AG10803 (cell line): ENCODE results near the gene AMOTL1.

Experiments used
- DNase-seq: peaks from one replicate; pipeline ENCODE4 v3.0.0; 2010; ENCODE audit warnings: low read depth
- H3K4me3 ChIP-seq: 2 replicates; pipeline ENCODE4 v1.5.1; 2011; ENCODE audit warnings: mild to moderate bottlenecking, low read length, control low read depth
- TF ChIP-seq, protein P1 (sequence below): conservative IDR thresholded peaks from 2 replicates; pipeline ENCODE4 v1.5.1; 2011; ENCODE audit warnings: mild to moderate bottlenecking, low read length, control low read depth, inconsistent platforms

The AMOTL1 gene

DNA sequence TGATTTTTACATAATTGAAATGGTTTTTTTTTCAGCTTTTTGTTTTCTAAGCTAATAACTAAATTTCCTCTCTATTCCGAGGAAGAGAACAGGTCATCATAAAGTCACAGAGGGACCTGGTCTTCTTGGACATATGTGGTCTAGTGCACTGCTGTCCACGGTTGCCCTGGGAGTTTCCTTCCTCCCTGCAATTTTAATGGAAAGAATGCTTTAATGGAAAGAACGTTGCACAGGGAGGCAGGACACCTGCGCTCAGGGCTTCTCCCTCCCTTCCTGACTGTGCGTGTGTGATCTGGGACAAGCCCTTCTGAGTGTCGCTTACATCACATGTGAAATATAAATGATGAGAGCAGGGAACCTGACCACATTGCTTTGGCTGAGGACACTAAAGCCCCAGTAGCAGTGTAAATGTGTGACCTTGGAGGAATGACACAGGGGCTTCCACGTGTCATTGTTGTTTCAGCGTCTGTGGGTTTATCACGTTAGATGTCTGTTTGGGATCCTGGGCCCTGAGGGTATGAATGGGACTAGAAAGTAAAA lies 93.2 kb downstream of the AMOTL1 start:
- TF ChIP-seq, protein P1, sequence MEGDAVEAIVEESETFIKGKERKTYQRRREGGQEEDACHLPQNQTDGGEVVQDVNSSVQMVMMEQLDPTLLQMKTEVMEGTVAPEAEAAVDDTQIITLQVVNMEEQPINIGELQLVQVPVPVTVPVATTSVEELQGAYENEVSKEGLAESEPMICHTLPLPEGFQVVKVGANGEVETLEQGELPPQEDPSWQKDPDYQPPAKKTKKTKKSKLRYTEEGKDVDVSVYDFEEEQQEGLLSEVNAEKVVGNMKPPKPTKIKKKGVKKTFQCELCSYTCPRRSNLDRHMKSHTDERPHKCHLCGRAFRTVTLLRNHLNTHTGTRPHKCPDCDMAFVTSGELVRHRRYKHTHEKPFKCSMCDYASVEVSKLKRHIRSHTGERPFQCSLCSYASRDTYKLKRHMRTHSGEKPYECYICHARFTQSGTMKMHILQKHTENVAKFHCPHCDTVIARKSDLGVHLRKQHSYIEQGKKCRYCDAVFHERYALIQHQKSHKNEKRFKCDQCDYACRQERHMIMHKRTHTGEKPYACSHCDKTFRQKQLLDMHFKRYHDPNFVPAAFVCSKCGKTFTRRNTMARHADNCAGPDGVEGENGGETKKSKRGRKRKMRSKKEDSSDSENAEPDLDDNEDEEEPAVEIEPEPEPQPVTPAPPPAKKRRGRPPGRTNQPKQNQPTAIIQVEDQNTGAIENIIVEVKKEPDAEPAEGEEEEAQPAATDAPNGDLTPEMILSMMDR, result no peak
- H3K4me3 ChIP-seq, result no peak overlapping the region
- DNase-seq, result no peak

DNA sequence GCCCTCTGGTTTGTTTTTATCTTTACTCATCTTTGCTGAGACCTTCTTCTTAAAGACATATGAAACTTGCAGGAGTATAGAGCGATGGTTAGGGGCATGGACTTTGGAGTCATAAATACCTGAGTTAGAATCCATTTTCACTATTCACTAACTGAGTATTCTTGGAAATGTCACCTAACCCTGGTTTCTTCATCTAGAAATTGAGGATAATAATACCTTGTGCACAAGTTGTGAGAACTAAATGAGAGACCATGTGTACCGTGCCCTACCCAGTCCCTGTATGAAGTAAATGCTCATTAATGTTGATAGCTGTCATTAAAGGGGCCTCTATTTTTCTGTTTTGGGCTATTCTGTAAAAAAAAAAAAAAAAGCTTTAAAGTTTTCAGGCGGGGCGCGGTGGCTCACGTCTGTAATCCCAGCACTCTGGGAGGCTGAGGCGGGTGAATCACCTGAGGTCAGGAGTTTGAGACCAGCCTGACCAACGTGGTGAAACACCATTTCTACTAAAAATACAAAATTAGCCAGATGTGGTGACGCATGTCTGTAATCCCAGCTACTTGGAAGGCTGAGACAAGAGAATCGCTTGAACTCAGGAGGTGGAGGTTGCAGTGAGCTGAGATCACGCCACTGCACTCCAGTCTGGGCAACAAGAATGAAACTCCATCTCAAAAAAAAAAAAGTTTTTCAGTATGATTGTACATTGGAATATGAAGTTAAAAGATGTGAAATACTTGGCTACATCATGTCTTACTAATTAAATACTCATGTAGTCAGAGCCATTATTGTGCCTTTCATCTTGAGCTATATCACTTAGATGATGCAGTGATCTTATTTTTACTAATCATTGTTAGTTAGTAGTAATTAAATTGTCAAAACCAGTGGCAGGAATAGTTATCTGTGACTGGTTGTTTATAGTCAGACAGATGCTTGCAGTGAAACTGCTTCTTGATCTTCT lies 95.0 kb downstream of the AMOTL1 start:
- DNase-seq, result peak; percentile 86
- TF ChIP-seq, protein P1, result no peak
- H3K4me3 ChIP-seq, result no peak overlapping the region

DNA sequence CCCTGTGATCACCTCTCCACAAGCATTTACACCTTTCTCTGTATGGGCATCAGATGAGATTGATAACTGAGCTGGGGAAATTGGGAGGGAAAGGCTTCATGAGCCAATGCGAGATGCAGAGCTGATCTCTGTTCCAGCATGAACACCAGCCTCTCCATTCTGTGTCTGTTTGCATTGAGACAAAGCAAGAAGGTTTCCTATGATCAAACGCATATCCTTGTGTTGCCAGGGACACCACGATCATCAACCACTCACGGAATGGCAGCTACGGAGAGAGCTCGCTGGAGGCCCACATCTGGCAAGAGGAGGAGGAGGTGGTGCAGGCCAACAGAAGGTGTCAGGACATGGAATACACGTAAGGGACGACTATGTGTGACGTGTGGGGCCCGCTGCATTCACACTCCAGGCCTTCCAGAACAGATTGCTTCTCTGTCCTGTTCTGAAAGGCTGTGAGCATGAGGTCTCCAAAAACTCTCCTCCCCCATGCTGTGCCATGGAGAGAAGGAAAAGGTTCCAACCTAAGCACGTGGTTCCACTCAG lies 96.4 kb downstream of the AMOTL1 start:
- no peak for DNase-seq
- TF ChIP-seq, protein P1, result no peak
- H3K4me3 ChIP-seq, result no peak overlapping the region

DNA sequence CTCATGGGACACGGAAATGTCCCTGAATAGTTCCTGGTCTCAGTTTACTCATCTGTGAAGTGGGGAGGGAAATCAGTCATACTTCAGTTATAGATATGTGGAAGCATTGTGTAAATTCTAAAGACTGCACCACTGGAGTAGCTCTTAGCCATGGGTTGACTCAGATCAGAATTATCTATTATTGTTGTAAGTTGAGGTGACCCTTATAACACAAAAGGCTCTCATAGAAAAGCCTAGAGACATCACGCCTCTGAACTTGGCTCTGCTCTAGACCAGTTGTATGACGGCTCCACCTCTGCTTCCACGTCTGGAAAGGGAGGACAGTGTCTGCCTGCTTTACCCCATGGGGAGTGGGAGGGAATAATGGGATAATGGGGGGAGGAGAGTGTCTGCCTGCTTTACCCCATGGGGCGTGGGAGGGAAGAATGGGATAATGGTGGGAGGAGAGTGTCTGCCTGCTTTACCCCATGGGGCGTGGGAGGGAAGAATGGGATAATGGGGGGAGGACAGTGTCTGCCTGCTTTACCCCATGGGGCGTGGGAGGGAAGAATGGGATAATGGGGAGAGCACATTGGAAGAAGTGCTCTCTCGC lies 98.2 kb downstream of the AMOTL1 start:
- TF ChIP-seq, protein P1, result no peak
- no peak for DNase-seq
- H3K4me3 ChIP-seq, result no peak overlapping the region

DNA sequence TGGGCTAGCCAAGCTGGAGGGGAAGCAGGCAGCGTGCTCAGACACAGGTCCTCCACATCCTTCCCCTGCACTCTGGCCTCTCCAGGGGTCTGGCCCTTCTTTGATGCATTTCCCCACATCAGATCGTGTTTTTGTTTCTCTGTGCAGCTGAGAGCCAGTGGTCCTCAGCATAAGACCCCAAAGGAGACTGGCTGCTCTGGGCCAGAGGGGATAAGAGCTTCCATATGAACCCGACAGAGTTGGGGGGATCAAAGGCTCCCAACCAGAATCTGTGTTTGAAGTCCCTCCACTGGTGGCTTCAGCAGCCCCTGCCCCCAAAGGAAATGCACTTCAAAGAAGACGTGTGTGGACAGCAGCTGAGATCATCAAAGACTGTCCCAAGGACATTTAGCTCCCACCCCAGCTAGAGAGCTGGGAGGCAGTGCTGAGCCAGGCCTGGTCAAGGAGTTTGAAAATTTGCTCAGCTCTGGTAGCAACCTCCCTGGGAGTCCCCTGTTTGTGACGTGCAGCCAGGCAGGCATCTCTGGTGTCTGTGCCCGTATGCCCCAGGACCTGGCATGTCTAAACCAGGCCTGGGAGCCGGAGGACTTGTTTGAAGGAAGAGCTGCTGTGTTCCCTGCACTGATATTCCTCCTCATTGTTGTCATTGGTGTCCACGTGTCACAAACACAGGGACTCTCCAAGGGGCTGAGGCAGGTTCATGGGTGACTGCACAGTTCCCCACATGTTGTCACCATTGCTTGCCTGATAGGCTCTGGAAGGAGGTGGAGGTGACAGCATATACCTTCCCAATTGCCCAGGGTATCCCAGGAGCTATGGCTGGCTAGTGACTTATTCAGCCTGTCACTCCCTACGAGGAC lies 99.0 kb downstream of the AMOTL1 start:
- TF ChIP-seq, protein P1, result no peak

DNA sequence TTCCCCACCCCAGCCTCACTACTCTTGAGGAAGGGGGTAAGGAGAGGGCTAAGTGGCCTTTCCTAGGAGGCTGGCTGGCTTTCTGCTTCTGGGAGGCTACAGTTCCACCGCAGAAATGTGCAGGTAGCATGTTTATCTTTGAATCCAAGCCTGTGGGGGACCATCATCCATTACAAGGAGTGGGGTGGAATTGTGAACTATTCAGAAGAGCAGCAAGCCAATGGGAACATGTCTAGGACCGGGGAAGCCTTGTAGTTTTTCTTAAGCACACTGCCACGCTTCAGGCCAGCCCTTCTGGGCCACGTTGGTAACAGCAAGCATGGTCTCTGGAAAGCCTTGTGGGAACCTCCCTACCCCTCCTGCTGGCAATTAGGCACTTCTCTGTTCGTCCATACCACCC lies 100.3 kb downstream of the AMOTL1 start:
- TF ChIP-seq, protein P1, result no peak
- no peak for DNase-seq
- H3K4me3 ChIP-seq, result no peak overlapping the region

More for the DNA sequence above, 99.0 kb downstream of the AMOTL1 start:
- DNase-seq, result no peak
- H3K4me3 ChIP-seq, result no peak overlapping the region
